Measurements from ENCODE around the gene PIGQ. TPM values are rescaled to one million over a fixed set of nuclear protein-coding genes. Genes with fewer than 3 reads are reported as not detected.

PIGQ gene
- total RNA-seq, 1 experiment from 2014 or later = 72.5 TPM

DNA sequence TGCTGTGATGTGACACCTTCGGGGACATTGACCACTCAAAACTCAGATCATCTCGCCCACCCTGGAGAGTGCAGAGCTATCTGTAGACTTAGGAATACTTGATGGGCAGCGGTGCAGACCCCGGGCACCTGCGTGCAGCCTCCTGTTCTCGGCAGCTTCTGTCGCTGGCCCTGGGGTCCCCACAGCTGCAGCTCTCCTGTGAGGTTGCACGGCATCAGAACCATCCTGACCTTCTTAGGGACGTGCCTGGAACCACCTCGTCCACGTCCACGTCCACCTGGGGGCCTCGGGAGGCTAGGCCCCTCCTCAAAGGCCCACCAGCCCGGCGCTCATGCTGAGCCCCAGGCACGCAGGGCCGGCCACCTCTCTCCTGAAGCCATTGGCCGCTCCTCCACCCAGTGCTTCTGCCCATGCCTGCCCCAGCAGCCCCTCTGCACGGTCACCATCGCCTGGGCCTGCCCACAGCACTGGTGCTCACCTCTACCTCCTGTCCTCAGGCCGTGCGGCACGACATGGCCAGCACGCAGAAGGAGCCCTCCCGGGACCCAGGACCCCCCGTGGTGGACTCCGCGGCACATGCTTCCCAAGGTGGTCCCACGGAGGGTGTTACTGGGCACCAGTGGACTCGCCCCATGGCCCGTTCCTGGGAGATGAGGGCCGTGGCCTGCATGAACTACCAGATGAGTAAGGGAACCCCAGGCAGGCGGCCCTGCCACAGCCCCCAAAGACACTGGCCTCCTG, 58.7 kb downstream of the PIGQ start:
- CTCF ChIA-PET = no interaction called here
- POLR2A ChIA-PET (ENCODE audit: unreplicated experiment) = interaction anchor here (0.6 kb wide), 1 partner anchor 28 kb away, joined by 4 read pairs; no protein-coding TSS in a partner anchor
- TSS peak; percentile 18 for BruUV-seq (replicated peaks)
- TF ChIP-seq EZH2 (IDR thresholded peaks at IDR 0.05; ENCODE audit: low read depth) = no peak
- TF ChIP-seq, protein P1, sequence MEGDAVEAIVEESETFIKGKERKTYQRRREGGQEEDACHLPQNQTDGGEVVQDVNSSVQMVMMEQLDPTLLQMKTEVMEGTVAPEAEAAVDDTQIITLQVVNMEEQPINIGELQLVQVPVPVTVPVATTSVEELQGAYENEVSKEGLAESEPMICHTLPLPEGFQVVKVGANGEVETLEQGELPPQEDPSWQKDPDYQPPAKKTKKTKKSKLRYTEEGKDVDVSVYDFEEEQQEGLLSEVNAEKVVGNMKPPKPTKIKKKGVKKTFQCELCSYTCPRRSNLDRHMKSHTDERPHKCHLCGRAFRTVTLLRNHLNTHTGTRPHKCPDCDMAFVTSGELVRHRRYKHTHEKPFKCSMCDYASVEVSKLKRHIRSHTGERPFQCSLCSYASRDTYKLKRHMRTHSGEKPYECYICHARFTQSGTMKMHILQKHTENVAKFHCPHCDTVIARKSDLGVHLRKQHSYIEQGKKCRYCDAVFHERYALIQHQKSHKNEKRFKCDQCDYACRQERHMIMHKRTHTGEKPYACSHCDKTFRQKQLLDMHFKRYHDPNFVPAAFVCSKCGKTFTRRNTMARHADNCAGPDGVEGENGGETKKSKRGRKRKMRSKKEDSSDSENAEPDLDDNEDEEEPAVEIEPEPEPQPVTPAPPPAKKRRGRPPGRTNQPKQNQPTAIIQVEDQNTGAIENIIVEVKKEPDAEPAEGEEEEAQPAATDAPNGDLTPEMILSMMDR (conservative IDR thresholded peaks at IDR 0.05) = no peak
- Histone ChIP-seq H3K27me3 (ENCODE audit: insufficient read depth, low read depth) (no peaks in the 10 kb centered on the region), H3K27ac (no peak overlapping the region), H3K9me3 (ENCODE audit: insufficient read depth, low read depth) (no peaks in the 10 kb centered on the region), H3K4me1 (replicated peaks; ENCODE audit: insufficient read depth) (peaks cover 24% of the 10 kb centered on the region), H4K20me1 (ENCODE audit: insufficient read depth) (0 out of 2 replicates have a peak, but pooled peaks cover 12% of the 10 kb centered on the region), H3K36me3 (ENCODE audit: low read depth) (no peaks in the 10 kb centered on the region), H3K4me2 (no peak overlapping the region), H3K4me3 (no peak overlapping the region), H2AFZ (no peak overlapping the region), H3F3A (ENCODE audit: insufficient read depth, low read depth) (peaks cover 38% of the 10 kb centered on the region; the same call in 1 of the 2 replicates), H3K9me2 (ENCODE audit: insufficient read depth) (no peaks in the 10 kb centered on the region), H3K79me2 (ENCODE audit: low read depth) (no peaks in the 10 kb centered on the region)
- intact Hi-C loops (cut with micrococcal nuclease; ENCODE audit: unreplicated experiment) = loop anchor here (5.0 kb wide), 1 partner anchor 39 kb away; the partner anchor contains the start of gene RHOT2
- DNase-seq = no peak

DNA sequence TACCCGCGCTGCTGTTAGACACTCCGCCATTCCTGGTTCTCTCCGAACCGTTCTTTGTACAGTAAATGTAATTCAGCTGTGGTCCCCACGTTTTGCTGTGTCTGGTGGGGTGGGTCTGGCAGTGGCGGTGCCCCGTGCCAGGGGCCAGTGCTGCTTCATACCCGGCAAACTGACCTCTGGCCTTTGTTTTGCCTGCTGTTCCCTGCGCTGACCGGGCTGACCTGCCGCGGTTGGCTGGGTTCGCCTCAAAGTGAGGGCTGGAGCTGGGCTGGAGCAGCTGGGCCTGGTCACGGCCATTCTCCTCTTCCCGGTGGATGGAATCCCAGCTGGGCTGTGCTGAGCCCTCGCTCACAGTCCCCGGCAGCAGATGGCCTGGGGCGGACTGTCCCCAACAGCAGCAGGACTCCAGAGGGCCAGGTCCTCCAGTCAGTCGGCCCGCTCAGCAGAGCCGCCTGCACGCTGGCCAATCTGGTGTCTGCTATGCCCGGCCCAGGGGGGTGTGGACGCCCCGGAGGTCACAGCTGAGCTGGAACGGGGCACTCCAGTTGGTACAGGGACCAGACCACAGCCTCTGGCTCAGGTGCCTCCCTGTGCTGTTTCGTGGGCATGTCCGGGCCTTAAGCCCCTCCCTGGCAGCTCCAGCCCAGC, 59.5 kb downstream of the PIGQ start:
- CTCF ChIA-PET = no interaction called here
- H3F3A ChIP-seq (ENCODE audit: insufficient read depth, low read depth) = peaks cover 34% of the 10 kb centered on the region; the same call in 1 of the 2 replicates

DNA sequence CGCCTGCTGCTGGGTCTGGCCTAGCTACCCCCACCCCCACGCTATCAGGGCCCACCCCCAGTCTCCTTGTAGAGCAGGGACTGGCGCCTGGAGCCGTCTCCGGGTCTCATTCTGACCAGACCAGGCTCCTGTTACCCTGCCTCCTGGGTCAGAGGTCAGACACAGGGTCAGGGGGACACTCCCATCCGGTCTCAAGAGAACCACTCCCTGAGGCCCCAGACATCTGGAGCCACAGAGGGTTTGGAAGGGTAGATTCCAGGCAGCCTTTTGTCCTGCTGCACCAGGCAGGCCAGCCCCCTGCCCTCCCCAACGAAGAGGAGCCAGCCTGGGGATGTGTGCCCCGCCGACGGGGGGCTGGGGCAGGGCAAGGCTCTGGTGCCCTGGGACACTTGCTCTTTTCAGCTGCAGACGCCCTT, 60.1 kb downstream of the PIGQ start:
- Histone ChIP-seq H3K79me2 (ENCODE audit: low read depth) (peaks cover 8% of the 10 kb centered on the region), H4K20me1 (ENCODE audit: insufficient read depth) (0 out of 2 replicates have a peak, but pooled peaks cover 12% of the 10 kb centered on the region), H3K4me1 (replicated peaks; ENCODE audit: insufficient read depth) (peaks cover 26% of the 10 kb centered on the region), H3K4me2 (no peak overlapping the region), H2AFZ (no peak overlapping the region), H3K4me3 (no peak overlapping the region), H3K36me3 (ENCODE audit: low read depth) (no peaks in the 10 kb centered on the region), H3K27ac (no peak overlapping the region), H3K27me3 (ENCODE audit: insufficient read depth, low read depth) (no peaks in the 10 kb centered on the region), H3K9me3 (ENCODE audit: insufficient read depth, low read depth) (no peaks in the 10 kb centered on the region), H3K9me2 (ENCODE audit: insufficient read depth) (no peaks in the 10 kb centered on the region), H3F3A (ENCODE audit: insufficient read depth, low read depth) (peaks cover 29% of the 10 kb centered on the region; the same call in 1 of the 2 replicates)
- intact Hi-C loops (cut with micrococcal nuclease; ENCODE audit: unreplicated experiment) = loop anchor here (5.0 kb wide), 1 partner anchor 37 kb away; the partner anchor contains the start of gene RHOT2
- ChIA-PET POLR2A (ENCODE audit: unreplicated experiment) (no interaction called here), CTCF (no interaction called here)
- no peak for TF ChIP-seq EZH2 (IDR thresholded peaks at IDR 0.05; ENCODE audit: low read depth)
- TF ChIP-seq, protein P1 (conservative IDR thresholded peaks at IDR 0.05) = no peak
- no peak for DNase-seq
- BruUV-seq (replicated peaks) = no TSS peak

More for the DNA sequence above, 59.5 kb downstream of the PIGQ start:
- DNase-seq = no peak
- H3K36me3 ChIP-seq (ENCODE audit: low read depth) = no peaks in the 10 kb centered on the region
- POLR2A ChIA-PET (ENCODE audit: unreplicated experiment) = no interaction called here
- no peaks in the 10 kb centered on the region for H3K9me2 ChIP-seq (ENCODE audit: insufficient read depth)
- intact Hi-C loops (cut with micrococcal nuclease; ENCODE audit: unreplicated experiment) = loop anchor here (5.0 kb wide), 1 partner anchor 38 kb away; the partner anchor contains the start of gene RHOT2
- H3K79me2 ChIP-seq (ENCODE audit: low read depth) = peaks cover 2% of the 10 kb centered on the region; the same call in 1 of the 2 replicates
- H3K9me3 ChIP-seq (ENCODE audit: insufficient read depth, low read depth) = no peaks in the 10 kb centered on the region
- H3K4me3 ChIP-seq = no peak overlapping the region
- H3K27me3 ChIP-seq (ENCODE audit: insufficient read depth, low read depth) = no peaks in the 10 kb centered on the region
- H2AFZ ChIP-seq = no peak overlapping the region
- 0 out of 2 replicates have a peak, but pooled peaks cover 12% of the 10 kb centered on the region for H4K20me1 ChIP-seq (ENCODE audit: insufficient read depth)
- no TSS peak for BruUV-seq (replicated peaks)
- H3K4me1 ChIP-seq (replicated peaks; ENCODE audit: insufficient read depth) = peaks cover 24% of the 10 kb centered on the region
- no peak overlapping the region for H3K4me2 ChIP-seq
- no peak for TF ChIP-seq EZH2 (IDR thresholded peaks at IDR 0.05; ENCODE audit: low read depth)
- TF ChIP-seq, protein P1 (conservative IDR thresholded peaks at IDR 0.05) = no peak
- H3K27ac ChIP-seq = no peak overlapping the region

Measured in PC-9 (cell line).